ENCODE measurements around the gene MOV10L1.

The MOV10L1 gene

GRCh38 chr22:50169181-50169759, 79.5 kb downstream of the MOV10L1 start:
- no peaks in the 10 kb centered on the region for H3K9me3 Mint-ChIP-seq
- no peaks in the 10 kb centered on the region for H3K36me3 Mint-ChIP-seq (ENCODE audit: low read depth)
- H3K4me3 Mint-ChIP-seq: peak overlapping the region; percentile 69
- H3K27ac Mint-ChIP-seq: no peak overlapping the region
- H3K4me1 Mint-ChIP-seq (ENCODE audit: low read depth): peaks cover 3% of the 10 kb centered on the region
- DNase-seq (ENCODE audit: low spot score): no peak
- H3K27me3 Mint-ChIP-seq (ENCODE audit: low read depth): peaks cover 26% of the 10 kb centered on the region

- H3K27ac Mint-ChIP-seq: no peak overlapping the region
Measured at GRCh38 chr22:50169774-50170341, 80.1 kb downstream of the MOV10L1 start.

GRCh38 chr22:50170453-50171318, 80.9 kb downstream of the MOV10L1 start, which contains the start of gene PANX2:
PANX2 (plus strand) TSS chr22:50170731; CDS start chr22:50170731, 0 bp downstream.
- Mint-ChIP-seq H3K27me3 (ENCODE audit: low read depth) (peaks cover 26% of the 10 kb centered on the region), H3K9me3 (no peaks in the 10 kb centered on the region), H3K4me3 (peak within 1 kb of the TSS; percentile 55), H3K27ac (no peak within 1 kb of the TSS), H3K4me1 (ENCODE audit: low read depth) (peaks cover 3% of the 10 kb centered on the region), H3K36me3 (ENCODE audit: low read depth) (no peaks in the 10 kb centered on the region)
- no peak for DNase-seq (ENCODE audit: low spot score)

More at GRCh38 chr22:50169774-50170341, 80.1 kb downstream of the MOV10L1 start:
- no peaks in the 10 kb centered on the region for H3K36me3 Mint-ChIP-seq (ENCODE audit: low read depth)
- peaks cover 3% of the 10 kb centered on the region for H3K4me1 Mint-ChIP-seq (ENCODE audit: low read depth)
- H3K27me3 Mint-ChIP-seq (ENCODE audit: low read depth): peaks cover 26% of the 10 kb centered on the region
- DNase-seq (ENCODE audit: low spot score): peak; percentile 70
- H3K4me3 Mint-ChIP-seq: no peak overlapping the region
- no peaks in the 10 kb centered on the region for H3K9me3 Mint-ChIP-seq

- peaks cover 26% of the 10 kb centered on the region for H3K27me3 Mint-ChIP-seq (ENCODE audit: low read depth)
- H3K36me3 Mint-ChIP-seq (ENCODE audit: low read depth): no peaks in the 10 kb centered on the region
- H3K4me3 Mint-ChIP-seq: peak overlapping the region; percentile 55
- peaks cover 3% of the 10 kb centered on the region for H3K4me1 Mint-ChIP-seq (ENCODE audit: low read depth)
- no peak for DNase-seq (ENCODE audit: low spot score)
- no peak overlapping the region for H3K27ac Mint-ChIP-seq
- H3K9me3 Mint-ChIP-seq: no peaks in the 10 kb centered on the region
Measured at GRCh38 chr22:50171319-50171964, 81.6 kb downstream of the MOV10L1 start.

GRCh38 chr22:50171965-50172421, 82.2 kb downstream of the MOV10L1 start:
- H3K9me3 Mint-ChIP-seq: no peaks in the 10 kb centered on the region
- peaks cover 3% of the 10 kb centered on the region for H3K4me1 Mint-ChIP-seq (ENCODE audit: low read depth)
- DNase-seq (ENCODE audit: low spot score): no peak
- H3K4me3 Mint-ChIP-seq: peak overlapping the region; percentile 21
- peaks cover 26% of the 10 kb centered on the region for H3K27me3 Mint-ChIP-seq (ENCODE audit: low read depth)
- no peak overlapping the region for H3K27ac Mint-ChIP-seq
- no peaks in the 10 kb centered on the region for H3K36me3 Mint-ChIP-seq (ENCODE audit: low read depth)

- no peak overlapping the region for H3K4me3 Mint-ChIP-seq
- H3K27me3 Mint-ChIP-seq (ENCODE audit: low read depth): peaks cover 17% of the 10 kb centered on the region
- H3K36me3 Mint-ChIP-seq (ENCODE audit: low read depth): no peaks in the 10 kb centered on the region
- H3K27ac Mint-ChIP-seq: no peak overlapping the region
- H3K9me3 Mint-ChIP-seq: no peaks in the 10 kb centered on the region
- DNase-seq (ENCODE audit: low spot score): no peak
- peaks cover 3% of the 10 kb centered on the region for H3K4me1 Mint-ChIP-seq (ENCODE audit: low read depth)
Measured at GRCh38 chr22:50173311-50173982, 83.6 kb downstream of the MOV10L1 start.

GRCh38 chr22:50173983-50174355, 84.2 kb downstream of the MOV10L1 start:
- Mint-ChIP-seq H3K27me3 (ENCODE audit: low read depth) (peaks cover 11% of the 10 kb centered on the region), H3K4me1 (ENCODE audit: low read depth) (peaks cover under 1% of the 10 kb centered on the region), H3K4me3 (no peak overlapping the region), H3K36me3 (ENCODE audit: low read depth) (no peaks in the 10 kb centered on the region), H3K27ac (no peak overlapping the region), H3K9me3 (no peaks in the 10 kb centered on the region)
- no peak for DNase-seq (ENCODE audit: low spot score)

GRCh38 chr22:50174382-50175190, 84.8 kb downstream of the MOV10L1 start:
- no peak for DNase-seq (ENCODE audit: low spot score)
- Mint-ChIP-seq H3K4me3 (no peak overlapping the region), H3K9me3 (no peaks in the 10 kb centered on the region), H3K27ac (no peak overlapping the region), H3K27me3 (ENCODE audit: low read depth) (peaks cover 7% of the 10 kb centered on the region), H3K36me3 (ENCODE audit: low read depth) (no peaks in the 10 kb centered on the region), H3K4me1 (ENCODE audit: low read depth) (no peaks in the 10 kb centered on the region)

GRCh38 chr22:50175191-50175461, 85.3 kb downstream of the MOV10L1 start:
- no peak for DNase-seq (ENCODE audit: low spot score)
- Mint-ChIP-seq H3K27me3 (ENCODE audit: low read depth) (peaks cover 7% of the 10 kb centered on the region), H3K27ac (no peak overlapping the region), H3K4me1 (ENCODE audit: low read depth) (peaks cover 2% of the 10 kb centered on the region), H3K4me3 (no peak overlapping the region), H3K9me3 (no peaks in the 10 kb centered on the region), H3K36me3 (ENCODE audit: low read depth) (no peaks in the 10 kb centered on the region)

GRCh38 chr22:50175921-50176849, 86.4 kb downstream of the MOV10L1 start:
- Mint-ChIP-seq H3K36me3 (ENCODE audit: low read depth) (no peaks in the 10 kb centered on the region), H3K27me3 (ENCODE audit: low read depth) (peaks cover 5% of the 10 kb centered on the region), H3K4me3 (no peak overlapping the region), H3K27ac (no peak overlapping the region), H3K9me3 (no peaks in the 10 kb centered on the region), H3K4me1 (ENCODE audit: low read depth) (peaks cover 2% of the 10 kb centered on the region)
- DNase-seq (ENCODE audit: low spot score): no peak

- Mint-ChIP-seq H3K27ac (no peak overlapping the region), H3K4me3 (no peak overlapping the region), H3K27me3 (ENCODE audit: low read depth) (peaks cover 5% of the 10 kb centered on the region), H3K9me3 (no peaks in the 10 kb centered on the region), H3K36me3 (ENCODE audit: low read depth) (no peaks in the 10 kb centered on the region), H3K4me1 (ENCODE audit: low read depth) (peaks cover 2% of the 10 kb centered on the region)
- DNase-seq (ENCODE audit: low spot score): no peak
Measured at GRCh38 chr22:50176850-50177536, 87.2 kb downstream of the MOV10L1 start.
